Spleen (tissue), 11 donors: ENCODE measurements around the gene KMT2B. TPM values are rescaled to one million over a fixed set of nuclear protein-coding genes. Genes with fewer than 3 reads are reported as not detected.

Source experiments
- DNase-seq: peaks from one replicate; pipeline ENCODE4 v3.0.0-alpha.2; 2020
- H3K27ac ChIP-seq, 8 donors: fragments of 200-600 bp; sonication (generic) in 7 of 8; 1 replicate in 4 of 8; 2 replicates in 4 of 8; pipeline versions ENCODE4 v1.5.0 to v1.8.0; 2016 to 2021; ENCODE audit warnings: inconsistent platforms in 4 of 8, mild to moderate bottlenecking in 4 of 8, moderate library complexity in 1 of 8
- H3K27me3 ChIP-seq, 7 donors: fragments of 200-600 bp; sonication (generic) in 6 of 7; replicated peaks in 1 of 7; 1 replicate in 4 of 7; 2 replicates in 3 of 7; pipeline versions ENCODE4 v1.5.0 to v1.8.0; 2016 to 2021; ENCODE audit warnings: inconsistent platforms in 3 of 7, mild to moderate bottlenecking in 1 of 7
- H3K36me3 ChIP-seq, 6 donors: fragments of 200-600 bp; sonication (generic) in 5 of 6; 1 replicate in 4 of 6; 2 replicates in 2 of 6; pipeline versions ENCODE4 v1.5.0 to v1.8.0; 2016 to 2021; ENCODE audit warnings: inconsistent platforms in 2 of 6
- H3K4me1 ChIP-seq, 6 donors: fragments of 200-600 bp; sonication (generic) in 5 of 6; 1 replicate in 3 of 6; 2 replicates in 3 of 6; pipeline versions ENCODE4 v1.5.0 to v1.8.0; 2016 to 2021; ENCODE audit warnings: inconsistent platforms in 3 of 6
- H3K4me3 ChIP-seq, 8 donors: fragments of 200-600 bp; sonication (generic) in 7 of 8; 1 replicate in 4 of 8; 2 replicates in 4 of 8; pipeline versions ENCODE4 v1.5.0 to v1.8.0; 2016 to 2021; ENCODE audit warnings: inconsistent platforms in 4 of 8, mild to moderate bottlenecking in 4 of 8, moderate library complexity in 2 of 8
- H3K9me3 ChIP-seq, 8 donors: fragments of 200-600 bp; sonication (generic) in 7 of 8; 1 replicate in 4 of 8; 2 replicates in 4 of 8; pipeline versions ENCODE4 v1.5.0 to v1.8.0; 2016 to 2021; ENCODE audit warnings: inconsistent platforms in 4 of 8
- CTCF ChIP-seq, 11 experiments: fragments of 200-600 bp in 7 of 11; fragments of 450-650 bp in 4 of 11; sonication (generic) in 4 of 11; IDR thresholded peaks in 8 of 11; conservative IDR thresholded peaks in 3 of 11; 1 replicate in 7 of 11; 2 replicates in 4 of 11; pipeline versions ENCODE4 v1.4.0 to v1.8.0; 2016 to 2021; ENCODE audit warnings: antibody characterized with exemption in 11 of 11, inconsistent platforms in 4 of 11, mild to moderate bottlenecking in 1 of 11
- POLR2A ChIP-seq, 3 donors: fragments of 450-650 bp; IDR thresholded peaks; one replicate each; pipeline ENCODE4 v1.5.1; 2017; ENCODE audit warnings: antibody characterized with exemption in 3 of 3, mild to moderate bottlenecking in 1 of 3
- POLR2AphosphoS5 ChIP-seq, 3 donors: sonication (generic); formaldehyde crosslinking; IDR thresholded peaks; one replicate each; pipeline ENCODE4 v1.5.1; 2017; ENCODE audit warnings: antibody characterized with exemption in 3 of 3
- WGBS, 5 donors: extraction: QIAGEN DNeasy Blood & Tissue Kit in 3 of 5; methylation state at CpG; one replicate each; pipeline versions ENCODE4 v1.1.5 to v1.1.7; 2013 to 2018; 5-methylcytosine and 5-hydroxymethylcytosine counted together
- intact Hi-C: fragments of 100-400 bp; cut with DNase I; formaldehyde crosslinking; loops from one replicate; pipeline ENCODE4 v1.15.0; 2023; ENCODE audit warnings: low total_unique reads
- polyA plus RNA-seq, 3 donors: library from polyadenylated mRNA; stranded (reverse); fragments of 200-250 nt; gene quantifications; one replicate each; pipeline ENCODE4 v1.2.1, GENCODE V29; 2013
- total RNA-seq, 7 donors: library from RNA; depleted of rRNA in 3 of 7; stranded (reverse); fragments of >200 nt in 3 of 7; fragmentation: NEBNext Ultra II Directional in 4 of 7; extraction: Animal tissue kit (Norgen Biotek cat#: 25700) in 4 of 7; gene quantifications; one replicate each; pipeline versions ENCODE4 v1.1.0 to v1.2.1, GENCODE V29; 2016 to 2021
- donor health status: healthy with polysubstance abuse.
- donor health status: DM: no; HTN: no; CAD: no; lungs with moderate emphysema.
- donor health status: DM: no; HTN: no; CAD: no.
- donor health status: Bipolar disorder and iron deficiency.
- donor health status: healthy.
- donor health status: DM: no; HTN: no; CAD: no.
- donor health status: DM: yes; HTN: yes; CAD: no.

KMT2B gene
- total and polyA plus RNA-seq, 10 donors = 17.6 to 58.2 (median 45.8) TPM

GRCh38 chr19:35773020-35773806 lies 55.4 kb downstream of the KMT2B start:
- TF ChIP-seq POLR2A (IDR thresholded peaks at IDR 0.05) (no peak), POLR2AphosphoS5 (IDR thresholded peaks at IDR 0.05) (no peak), CTCF (IDR thresholded peaks at IDR 0.05 in 8 of 11, conservative IDR thresholded peaks at IDR 0.05 in 3 of 11) (no peak)
- Histone ChIP-seq H3K4me1 (peaks cover 4 to 28% (median 19%) of the 10 kb centered on the region in 6 donors), H3K36me3 (peaks cover 0 to 18% (median 0%) of the 10 kb centered on the region in 6 donors), H3K27ac (no peak overlapping the region), H3K27me3 (no peaks in the 10 kb centered on the region), H3K4me3 (no peak overlapping the region), H3K9me3 (no peaks in the 10 kb centered on the region)
- intact Hi-C loops = no loop called here
- 59 to 74% (median 65%) methylated on average over 9 of the region's 9 CpGs for WGBS, 5 donors
- DNase-seq = no peak

GRCh38 chr19:35774274-35775045 lies 56.7 kb downstream of the KMT2B start:
- Histone ChIP-seq H3K9me3 (no peaks in the 10 kb centered on the region), H3K27ac (peak overlapping the region in 2 of 8 donors; percentile 78 to 85), H3K27me3 (no peaks in the 10 kb centered on the region), H3K36me3 (peaks cover 0 to 19% (median 0%) of the 10 kb centered on the region in 6 donors), H3K4me1 (peaks cover 4 to 22% (median 18%) of the 10 kb centered on the region in 6 donors), H3K4me3 (peak overlapping the region in 7 of 8 donors; percentile 89 to 100 (median 98))
- WGBS, 5 donors = 42 to 61% (median 52%) methylated on average over 16 of the region's 16 CpGs
- TF ChIP-seq POLR2AphosphoS5 (IDR thresholded peaks at IDR 0.05) (no peak), POLR2A (IDR thresholded peaks at IDR 0.05) (no peak), CTCF (IDR thresholded peaks at IDR 0.05 in 8 of 11, conservative IDR thresholded peaks at IDR 0.05 in 3 of 11) (no peak)
- DNase-seq = no peak
- intact Hi-C loops = no loop called here

- 11 to 40% (median 28%) methylated on average over 9 of the region's 9 CpGs for WGBS, 5 donors
- no peaks in the 10 kb centered on the region for H3K9me3 ChIP-seq
- no peak for DNase-seq
- H3K4me1 ChIP-seq = peaks cover 4 to 22% (median 18%) of the 10 kb centered on the region in 6 donors
- no peak for TF ChIP-seq POLR2A (IDR thresholded peaks at IDR 0.05)
- TF ChIP-seq POLR2AphosphoS5 (IDR thresholded peaks at IDR 0.05) = no peak
- no peak for TF ChIP-seq CTCF (IDR thresholded peaks at IDR 0.05 in 8 of 11, conservative IDR thresholded peaks at IDR 0.05 in 3 of 11)
- H3K27ac ChIP-seq = peak overlapping the region in 2 of 8 donors; percentile 78 to 85
- intact Hi-C loops = no loop called here
- H3K36me3 ChIP-seq = peaks cover 0 to 23% (median 2%) of the 10 kb centered on the region in 6 donors
- H3K27me3 ChIP-seq = no peaks in the 10 kb centered on the region
- peak overlapping the region; percentile 89 to 100 (median 98) for H3K4me3 ChIP-seq
Measured at GRCh38 chr19:35775046-35775297, 57.2 kb downstream of the KMT2B start.
